ENCODE results near the gene CDC26. TPM values are rescaled to one million over a fixed set of nuclear protein-coding genes. Genes with fewer than 3 reads are reported as not detected.
"Not testable (repeated sequence)": the region's sequence is repeated elsewhere in the genome, so short reads cannot be mapped to it uniquely, and the experiment has no call there.

CDC26 gene
- total RNA-seq, 4 donors from 2014 or later = 20.5 to 42.4 (median 26.5) TPM

- Histone ChIP-seq H3K27me3 (peaks cover 0 to 25% (median 0%) of the 10 kb centered on the region in 4 donors), H3K27ac (no peak overlapping the region), H3K36me3 (no peaks in the 10 kb centered on the region), H3K4me1 (peaks cover 0 to 12% (median 3%) of the 10 kb centered on the region in 3 donors), H3K9me3 (no peaks in the 10 kb centered on the region), H3K4me3 (no peak overlapping the region)
- 50 to 53% methylated on average over 8 of the region's 8 CpGs for WGBS, 2 donors
- no peak for DNase-seq
- intact Hi-C loops (cut with DNase I) = no loop called here
- TF ChIP-seq POLR2A (IDR thresholded peaks at IDR 0.05) = no peak
- TF ChIP-seq CTCF (IDR thresholded peaks at IDR 0.05) = no peak
These were observed 24.5 kb upstream of the CDC26 start for GRCh38 chr9:113299800-113300292.

- no peak overlapping the region for H3K27ac ChIP-seq
- peaks cover 0 to 23% (median 0%) of the 10 kb centered on the region in 4 donors for H3K27me3 ChIP-seq
- H3K4me3 ChIP-seq = no peak overlapping the region
- no peaks in the 10 kb centered on the region for H3K36me3 ChIP-seq
- no peak for DNase-seq
- no peak for TF ChIP-seq POLR2A (IDR thresholded peaks at IDR 0.05)
- peaks cover 0 to 12% (median 3%) of the 10 kb centered on the region in 3 donors for H3K4me1 ChIP-seq
- H3K9me3 ChIP-seq = no peaks in the 10 kb centered on the region
- intact Hi-C loops (cut with DNase I) = no loop called here
- 87 to 89% methylated on average over 10 to 11 of the region's 15 CpGs for WGBS, 2 donors
These were observed 23.8 kb upstream of the CDC26 start for GRCh38 chr9:113298924-113299770.

GRCh38 chr9:113298311-113298710, 22.9 kb upstream of the CDC26 start:
- Histone ChIP-seq H3K9me3 (no peaks in the 10 kb centered on the region), H3K4me1 (peaks cover 0 to 10% (median 3%) of the 10 kb centered on the region in 3 donors), H3K4me3 (no peak overlapping the region), H3K36me3 (peaks cover 0 to 8% (median 1%) of the 10 kb centered on the region in 3 donors), H3K27ac (no peak overlapping the region), H3K27me3 (peaks cover 0 to 20% (median 0%) of the 10 kb centered on the region in 4 donors)
- TF ChIP-seq POLR2A (IDR thresholded peaks at IDR 0.05) = no peak
- no peak for TF ChIP-seq CTCF (IDR thresholded peaks at IDR 0.05)
- intact Hi-C loops (cut with DNase I) = no loop called here
- no peak for DNase-seq
- WGBS, 2 donors = 75 to 100% methylated on average over 3 to 8 of the region's 8 CpGs

GRCh38 chr9:113296796-113297558, 21.6 kb upstream of the CDC26 start:
- TF ChIP-seq CTCF (IDR thresholded peaks at IDR 0.05) (no peak), POLR2A (IDR thresholded peaks at IDR 0.05) (no peak)
- intact Hi-C loops (cut with DNase I) = no loop called here
- no peaks in the 10 kb centered on the region for H3K9me3 ChIP-seq
- 69 to 75% methylated on average over 8 to 9 of the region's 9 CpGs for WGBS, 2 donors
- H3K36me3 ChIP-seq = peaks cover 0 to 21% (median 15%) of the 10 kb centered on the region in 3 donors
- H3K4me3 ChIP-seq = no peak overlapping the region
- H3K27ac ChIP-seq = no peak overlapping the region
- no peak for DNase-seq
- H3K4me1 ChIP-seq = no peaks in the 10 kb centered on the region
- H3K27me3 ChIP-seq = peaks cover 0 to 20% (median 0%) of the 10 kb centered on the region in 4 donors

GRCh38 chr9:113296247-113296646, 20.9 kb upstream of the CDC26 start:
- DNase-seq = not testable (repeated sequence)

More at GRCh38 chr9:113296247-113296646, 20.9 kb upstream of the CDC26 start:
- H3K4me1 ChIP-seq; H3K9me3 ChIP-seq; H3K4me3 ChIP-seq; H3K27ac ChIP-seq; intact Hi-C loops (cut with DNase I): not testable (repeated sequence)
- 53 to 65% methylated on average over 2 to 8 of the region's 8 CpGs for WGBS, 2 donors
- H3K36me3 ChIP-seq = peaks cover 7 to 28% (median 22%) of the 10 kb centered on the region in 3 donors
- peaks cover 0 to 20% (median 0%) of the 10 kb centered on the region in 4 donors for H3K27me3 ChIP-seq

Measured in esophagus squamous epithelium (tissue), 5 donors.